ENCODE measurements around the gene PARD6A.

GRCh38 chr16:67677712-67678111 is 17.0 kb downstream of the PARD6A start:
- TF ChIP-seq ZBTB33 (IDR thresholded peaks at IDR 0.05; ENCODE audit: extremely low read depth, insufficient replicate concordance, low read length) (no peak), SRF (IDR thresholded peaks at IDR 0.05; ENCODE audit: low read depth) (no peak), REST (IDR thresholded peaks at IDR 0.05; ENCODE audit: low read depth) (no peak), POLR2AphosphoS5 (IDR thresholded peaks at IDR 0.05; ENCODE audit: low read depth, low read length) (no peak), CTCF (IDR thresholded peaks at IDR 0.05 in 2 of 3, conservative IDR thresholded peaks at IDR 0.05 in 1 of 3; ENCODE audit: borderline replicate concordance in 1 of 3, insufficient read depth in 1 of 3, low read depth in 2 of 3, low read length in 2 of 3) (no peak), EZH2phosphoT487 (IDR thresholded peaks at IDR 0.05; ENCODE audit: borderline replicate concordance) (no peak), CEBPB (IDR thresholded peaks at IDR 0.05; ENCODE audit: low read depth) (no peak), POLR2A (IDR thresholded peaks at IDR 0.05; ENCODE audit: borderline replicate concordance, extremely low read depth, insufficient read depth, insufficient read length) (no peak), EZH2 (IDR thresholded peaks at IDR 0.05) (no peak), SP1 (IDR thresholded peaks at IDR 0.05; ENCODE audit: low read depth) (no peak), YY1 (IDR thresholded peaks at IDR 0.05; ENCODE audit: extremely low read depth, insufficient replicate concordance, low read depth, low read length) (no peak), FOSL1 (IDR thresholded peaks at IDR 0.05; ENCODE audit: low read depth) (no peak), ATF3 (IDR thresholded peaks at IDR 0.05) (no peak)

Measured in HCT116 (cell line).